C4-2B (cell line): Measurements from ENCODE around the gene EEPD1.

Source experiments
- CTCF ChIP-seq: fragments of 450-650 bp; conservative IDR thresholded peaks from 2 replicates; pipeline ENCODE4 v1.5.1; 2017; ENCODE audit warnings: mild to moderate bottlenecking
- ZFX ChIP-seq: fragments of 450-650 bp; IDR thresholded peaks from 2 replicates; pipeline ENCODE4 v1.6.1; 2017

DNA sequence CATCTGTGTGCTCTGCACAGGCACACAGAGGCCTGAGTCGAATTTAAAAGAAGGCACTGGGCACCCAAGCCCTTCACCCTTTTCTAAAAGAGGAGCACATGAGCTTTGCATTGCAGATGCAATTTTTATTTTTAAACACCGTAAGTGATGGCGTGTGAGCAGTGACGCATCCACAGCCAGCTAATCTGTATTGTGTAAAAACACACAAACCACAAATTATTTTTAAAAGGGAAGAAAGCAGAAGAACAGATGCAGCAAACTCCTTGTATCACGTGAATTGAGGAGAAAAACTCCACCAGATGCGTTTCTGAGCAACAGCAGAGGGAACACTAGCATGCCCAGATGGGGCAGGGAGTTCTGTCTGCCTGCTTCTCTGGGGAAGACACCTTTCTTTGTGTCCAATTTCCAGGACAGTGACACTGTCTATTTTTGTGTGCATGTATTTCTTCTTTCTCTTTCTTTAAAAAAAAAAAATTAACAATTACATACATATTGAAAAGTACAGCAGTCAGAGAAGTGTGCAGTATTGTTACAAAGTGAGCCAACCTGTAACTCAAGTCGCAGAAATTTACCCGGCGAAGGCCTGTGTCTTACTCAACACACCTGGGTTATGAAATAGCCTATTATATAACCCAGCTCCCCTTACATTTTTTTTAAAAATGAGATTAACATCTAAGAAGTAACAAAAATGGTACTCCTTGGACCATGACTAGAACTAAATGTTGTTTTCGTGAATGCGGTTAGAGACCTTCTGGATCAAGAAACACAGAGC, 39.2 kb downstream of the EEPD1 start:
- no peak for TF ChIP-seq CTCF
- TF ChIP-seq ZFX, result no peak
